ENCODE measurements around the gene LYPLAL1.

- TF ChIP-seq CTCF (IDR thresholded peaks at IDR 0.05; ENCODE audit: low read depth, low read length, poor library complexity, severe bottlenecking) (no peak), EZH2phosphoT487 (IDR thresholded peaks at IDR 0.05; ENCODE audit: borderline replicate concordance, low read length) (no peak)
These were observed 22.8 kb upstream of the LYPLAL1 start for GRCh38 chr1:219150913-219151312.
